KG1 (cell line): Measurements from ENCODE around the gene OGFOD3.
"Not testable (repeated sequence)": the region's sequence is repeated elsewhere in the genome, so short reads cannot be mapped to it uniquely, and the experiment has no call there.

Source experiments
- DNase-seq: peaks from one replicate; lab custom pipeline; 2025; lab: John Stamatoyannopoulos, UW

Gene OGFOD3

DNA sequence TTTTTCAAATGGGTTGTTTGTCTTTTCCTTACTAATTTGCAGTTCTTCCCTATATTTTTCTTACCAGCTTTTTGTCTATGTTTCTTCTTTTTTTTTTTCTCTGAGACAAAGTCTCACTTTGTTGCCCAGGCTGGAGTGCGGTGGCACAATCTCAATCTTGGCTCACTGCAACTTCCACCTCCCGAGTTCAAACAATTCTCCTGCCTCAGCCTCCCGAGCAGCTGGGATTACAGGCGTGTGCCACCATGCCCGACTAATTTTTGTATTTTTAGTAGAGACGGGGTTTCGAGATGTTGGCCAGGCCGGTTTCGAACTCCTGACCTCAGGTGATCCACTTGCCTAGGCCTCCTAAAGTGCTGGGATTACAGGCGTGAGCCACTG lies 45.3 kb downstream of the OGFOD3 start:
- DNase-seq = not testable (repeated sequence)

DNA sequence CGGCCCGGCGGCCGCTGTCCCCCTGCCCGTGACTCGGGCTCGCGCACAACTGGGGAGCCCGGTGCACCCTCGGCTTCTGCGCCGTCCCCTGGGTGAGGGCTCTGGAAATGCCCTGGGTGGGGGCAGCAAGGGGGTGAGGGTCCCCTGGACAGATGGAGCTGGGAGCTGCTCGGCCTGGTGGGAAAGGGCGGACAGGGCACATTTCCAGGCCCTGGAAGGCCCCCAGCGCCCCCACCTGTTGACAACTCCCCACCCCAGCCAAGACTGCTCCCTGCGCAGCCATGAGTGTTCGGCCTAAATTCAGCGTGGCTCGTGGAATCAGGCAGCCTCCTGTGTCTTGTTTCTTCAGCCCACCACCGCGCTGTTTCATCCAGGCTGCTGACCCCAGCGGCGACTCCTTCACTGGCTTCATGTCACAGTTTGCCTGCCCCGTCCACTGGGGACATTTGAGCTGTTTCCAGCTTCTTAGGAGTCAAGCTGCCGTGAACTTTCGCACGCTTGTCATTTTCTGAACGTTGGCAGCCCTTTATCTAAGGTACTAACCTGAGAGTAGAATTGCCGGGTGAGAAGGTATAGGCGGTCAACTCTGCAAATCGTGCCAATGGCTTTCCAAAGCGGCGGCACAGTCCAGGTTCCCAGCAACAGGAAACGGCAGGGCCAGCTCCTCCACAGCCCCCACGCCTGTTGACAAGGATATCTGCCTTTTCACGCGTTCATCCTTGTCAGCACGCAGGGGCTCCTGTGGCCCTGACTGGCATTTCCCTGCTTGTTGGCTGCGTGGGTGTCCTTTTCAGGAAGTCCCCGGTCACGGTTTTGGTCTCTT lies 45.9 kb downstream of the OGFOD3 start:
- DNase-seq = no peak

DNA sequence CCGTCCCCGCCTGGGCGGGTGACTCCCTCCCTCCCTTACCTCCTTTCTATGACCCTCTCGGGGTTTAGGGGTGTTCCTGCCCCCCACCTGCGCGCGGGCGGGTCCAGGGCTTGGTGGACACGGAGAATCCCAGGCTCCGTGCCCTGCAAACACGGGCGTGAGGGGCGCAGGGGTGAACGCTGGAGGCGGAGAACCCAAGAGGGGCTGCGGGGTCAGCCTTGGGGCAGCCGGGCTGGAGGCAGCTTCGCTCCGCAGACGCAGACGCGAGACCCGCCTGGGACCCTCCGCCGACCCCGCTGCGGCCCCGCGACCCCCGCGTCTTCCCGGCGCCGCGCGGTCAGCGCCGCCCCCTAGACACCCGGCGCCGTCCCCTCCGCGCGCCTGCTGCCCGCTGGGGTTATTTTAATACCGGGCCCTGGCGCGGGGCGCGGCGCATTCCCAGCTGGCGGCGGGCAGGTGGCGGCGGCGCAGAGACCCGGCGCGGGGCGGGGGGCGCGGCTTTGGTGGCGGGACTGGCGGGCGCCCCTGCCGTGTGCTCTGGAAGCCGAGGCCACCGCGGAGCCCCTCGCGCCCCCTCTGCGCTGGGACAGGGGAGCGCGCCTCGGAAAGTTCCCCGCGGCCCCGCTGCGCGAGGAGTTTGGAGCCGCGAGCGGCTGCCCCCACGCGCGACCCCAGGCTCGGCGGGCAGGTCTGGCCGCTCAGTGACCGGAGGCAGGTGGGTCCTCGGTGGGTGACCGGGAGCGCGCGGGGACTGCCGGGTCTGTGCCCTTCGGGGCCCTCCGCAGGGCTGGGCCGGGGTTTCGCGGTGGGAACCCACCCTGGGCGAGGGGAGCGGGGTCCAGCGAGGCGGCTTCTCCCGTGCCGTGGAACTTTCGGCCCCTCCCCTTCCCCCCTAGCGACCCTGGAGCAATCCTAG lies 46.8 kb downstream of the OGFOD3 start, which contains the start of gene UTS2R:
UTS2R (plus strand) TSS at position 433 of the 916 bp plus-strand sequence. CDS start 2,560 bp downstream, outside the sequence.
- DNase-seq = no peak

DNA sequence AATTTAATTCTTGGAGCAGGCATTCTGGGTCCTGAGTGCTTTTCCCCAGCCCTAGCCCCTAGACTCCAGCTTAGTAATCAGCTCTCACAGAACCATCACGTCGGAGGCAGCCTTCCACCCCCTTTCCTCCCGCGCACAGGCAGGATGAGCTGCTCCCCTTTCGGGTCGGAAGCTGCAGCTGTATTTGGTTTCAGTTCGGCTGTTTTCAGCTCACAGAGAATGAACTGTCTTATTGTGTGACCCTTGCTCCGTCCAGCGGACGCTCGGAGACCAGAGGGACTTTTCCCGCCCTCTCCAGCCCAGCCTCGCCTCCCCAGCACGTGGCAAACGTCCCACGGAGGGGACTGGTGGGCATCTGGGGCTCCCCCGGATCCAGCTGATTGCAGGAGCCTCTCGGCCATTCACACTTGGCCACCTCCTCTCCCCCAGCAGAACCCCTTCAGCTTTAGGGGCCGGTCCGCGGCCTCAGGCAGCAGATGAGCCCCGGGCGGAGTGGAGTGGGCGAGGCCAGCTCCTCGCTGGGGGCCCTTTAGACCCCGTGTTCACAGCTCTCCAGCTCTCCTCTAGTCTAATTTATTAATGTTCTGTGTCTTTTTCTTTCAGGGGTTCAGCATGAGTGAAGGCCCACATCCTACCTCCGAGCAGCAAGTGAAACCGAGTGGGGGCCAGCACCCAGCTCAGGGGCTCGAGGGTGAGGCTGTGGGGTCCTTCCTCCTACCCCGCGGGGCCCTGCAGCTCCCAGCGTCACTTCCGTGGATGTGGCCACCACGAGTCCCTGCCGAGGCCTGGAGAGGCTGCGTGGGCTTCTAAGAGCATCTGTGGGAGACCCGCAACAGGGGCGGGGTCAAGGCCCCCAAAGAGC lies 47.7 kb downstream of the OGFOD3 start:
- DNase-seq = no peak

DNA sequence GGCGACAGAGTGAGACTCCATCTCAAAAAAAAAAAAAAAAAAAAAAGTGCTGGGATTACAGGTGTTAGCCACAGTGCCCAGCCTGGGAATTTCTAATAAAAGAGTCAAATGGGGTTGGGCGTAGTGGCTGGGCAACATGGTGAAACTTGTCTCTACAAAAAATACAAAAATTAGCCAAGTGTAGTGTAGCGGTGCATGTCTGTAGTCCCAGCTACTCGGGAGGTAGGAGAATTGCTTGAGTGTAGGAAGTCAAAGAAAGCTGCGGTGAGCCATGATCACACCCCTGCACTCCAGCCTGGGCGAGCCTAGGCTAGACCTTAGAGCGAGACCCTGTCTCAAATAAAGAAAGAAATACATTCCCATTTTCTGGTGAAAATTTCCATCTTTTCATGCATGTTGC lies 49.2 kb downstream of the OGFOD3 start:
- DNase-seq = no peak

DNA sequence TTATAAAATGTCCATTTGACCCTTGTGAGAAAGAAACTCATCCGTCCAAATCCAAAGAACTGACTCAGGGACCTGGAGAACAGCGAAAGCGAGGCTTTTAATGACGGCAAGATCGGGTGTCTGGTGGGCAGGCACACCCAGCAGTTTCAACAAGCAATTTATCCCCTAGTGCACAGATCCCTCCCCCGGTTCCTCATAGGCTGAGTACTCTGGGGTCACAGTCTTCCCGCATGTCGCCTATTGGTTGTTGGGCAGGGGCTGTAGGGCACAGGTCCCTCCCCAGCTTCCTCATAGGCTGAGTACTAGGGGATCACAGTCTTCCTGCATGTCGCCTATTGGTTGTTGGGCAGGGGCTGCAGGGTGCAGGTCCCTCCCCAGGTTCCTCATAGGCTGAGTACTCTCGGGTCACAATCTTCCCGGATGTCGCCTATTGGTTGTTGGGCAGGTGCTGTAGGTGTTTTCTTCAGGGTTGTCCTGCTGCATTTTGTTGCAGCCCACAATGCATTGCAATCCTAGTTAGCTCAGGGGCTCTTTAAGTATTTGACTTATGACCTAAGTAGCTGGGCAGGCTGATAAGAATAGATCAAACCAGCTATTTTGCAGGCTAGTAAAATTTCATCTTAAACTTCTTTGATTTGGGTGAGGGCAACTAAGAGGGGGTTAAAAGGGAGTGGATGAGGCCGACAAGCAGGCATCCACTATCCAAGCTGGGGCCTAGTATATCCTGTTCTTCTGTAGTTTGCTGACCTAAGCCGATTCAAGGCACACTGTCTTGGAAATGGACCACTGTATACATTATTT lies 50.5 kb downstream of the OGFOD3 start:
- DNase-seq = no peak

DNA sequence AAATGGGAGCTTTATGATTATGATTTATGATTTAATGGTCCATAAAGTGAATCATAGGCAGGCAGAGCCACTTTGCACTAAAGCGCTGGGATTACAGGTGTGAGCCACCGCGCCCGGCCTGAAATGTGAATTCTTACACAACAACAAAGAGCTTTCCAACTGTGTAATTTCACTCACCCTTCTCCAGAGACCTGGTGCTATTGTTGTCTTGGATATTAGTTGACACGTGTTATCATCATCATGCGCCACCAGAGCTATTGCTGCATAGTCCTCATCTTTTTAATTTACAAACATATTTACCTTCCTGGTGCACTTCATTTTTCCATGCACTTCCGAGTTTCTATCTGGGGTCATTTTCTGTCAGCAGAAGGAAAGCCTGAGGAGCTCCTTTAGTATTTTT lies 51.6 kb downstream of the OGFOD3 start:
- no peak for DNase-seq

DNA sequence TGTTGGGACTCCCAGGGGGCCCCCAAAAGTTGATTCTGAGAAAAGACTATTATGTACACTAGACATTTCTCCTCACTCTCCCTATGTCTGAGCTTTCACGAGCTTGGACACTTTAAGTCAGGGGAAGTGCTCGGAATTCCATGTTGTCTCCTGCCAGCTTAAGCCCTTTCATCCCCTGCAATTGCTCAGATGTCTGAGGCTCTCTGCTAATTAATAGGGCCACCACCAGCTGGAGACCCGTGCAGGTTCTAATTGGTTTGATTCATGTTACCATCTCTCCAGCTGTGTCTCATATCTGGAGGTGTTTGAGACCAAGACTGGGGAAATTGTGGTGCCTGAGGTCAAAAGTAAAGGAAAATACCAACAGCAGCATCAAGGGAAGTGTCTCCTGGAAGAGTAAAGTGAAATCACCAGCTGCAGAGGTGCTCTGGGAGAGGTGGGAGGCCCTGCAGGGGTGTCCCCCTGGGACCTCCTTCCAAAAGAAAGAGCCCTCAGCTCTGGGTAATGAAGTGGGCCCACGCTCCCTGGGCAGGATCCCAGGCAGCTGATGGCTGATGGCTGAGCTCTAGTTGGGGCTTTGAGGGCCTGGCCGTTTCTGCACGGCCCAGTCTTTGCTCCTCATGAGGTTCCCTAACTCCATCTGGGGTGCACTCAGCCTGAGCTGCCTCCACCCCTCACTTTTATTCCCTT lies 52.6 kb downstream of the OGFOD3 start:
- no peak for DNase-seq

DNA sequence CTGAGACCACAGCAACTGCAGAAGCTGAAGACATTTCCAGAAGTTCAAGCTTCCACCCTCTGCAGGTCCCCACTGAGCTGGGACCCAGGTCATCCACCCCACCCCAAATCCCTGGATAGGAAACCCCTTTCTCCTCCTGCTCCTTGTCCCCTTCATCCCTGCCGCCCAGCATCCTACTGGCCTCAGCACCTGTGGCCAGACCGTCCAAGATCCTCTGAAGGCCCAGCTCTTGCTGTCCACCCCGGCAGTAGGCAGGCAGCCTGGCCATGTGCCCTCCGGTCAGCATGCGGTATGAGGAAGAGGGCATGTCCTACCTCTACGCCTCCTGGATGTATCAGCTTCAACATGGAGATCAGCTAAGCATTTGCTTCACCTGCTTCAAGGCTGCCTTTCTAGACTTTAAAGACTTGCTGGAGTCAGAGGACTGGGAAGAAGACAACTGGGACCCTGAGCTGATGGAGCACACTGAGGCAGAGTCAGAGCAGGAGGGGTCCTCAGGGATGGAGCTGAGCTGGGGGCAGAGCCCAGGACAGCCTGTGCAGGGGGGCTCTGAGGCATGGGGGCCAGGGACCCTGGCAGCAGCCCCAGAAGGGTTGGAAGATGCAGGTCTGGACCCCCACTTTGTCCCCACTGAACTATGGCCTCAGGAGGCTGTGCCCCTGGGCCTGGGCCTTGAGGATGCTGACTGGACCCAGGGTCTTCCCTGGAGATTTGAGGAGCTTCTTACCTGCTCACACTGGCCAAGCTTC lies 56.3 kb downstream of the OGFOD3 start:
- no peak for DNase-seq

DNA sequence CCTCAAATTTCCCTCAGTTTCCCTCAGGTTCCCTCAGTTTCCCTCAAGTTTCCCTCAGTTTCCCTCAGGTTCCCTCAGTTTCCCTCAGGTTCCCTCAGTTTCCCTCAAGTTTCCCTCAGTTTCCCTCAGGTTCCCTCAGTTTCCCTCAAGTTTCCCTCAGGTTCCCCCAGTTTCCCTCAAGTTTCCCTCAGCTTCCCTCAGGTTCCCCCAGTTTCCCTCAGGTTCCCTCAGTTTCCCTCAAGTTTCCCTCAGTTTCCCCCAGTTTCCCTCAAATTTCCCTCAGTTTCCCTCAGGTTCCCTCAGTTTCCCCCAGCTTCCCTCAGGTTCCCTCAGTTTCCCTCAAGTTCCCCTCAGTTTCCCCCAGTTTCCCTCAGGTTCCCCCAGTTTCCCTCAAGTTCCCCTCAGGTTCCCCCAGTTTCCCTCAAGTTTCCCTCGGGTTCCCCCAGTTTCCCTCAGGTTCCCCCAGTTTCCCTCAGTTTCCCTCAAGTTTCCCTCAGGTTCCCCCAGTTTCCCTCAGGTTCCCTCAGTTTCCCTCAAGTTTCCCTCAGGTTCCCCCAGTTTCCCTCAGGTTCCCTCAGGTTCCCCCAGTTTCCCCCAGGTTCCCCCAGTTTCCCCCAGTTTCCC lies 58.8 kb downstream of the OGFOD3 start:
- not testable (repeated sequence) for DNase-seq

DNA sequence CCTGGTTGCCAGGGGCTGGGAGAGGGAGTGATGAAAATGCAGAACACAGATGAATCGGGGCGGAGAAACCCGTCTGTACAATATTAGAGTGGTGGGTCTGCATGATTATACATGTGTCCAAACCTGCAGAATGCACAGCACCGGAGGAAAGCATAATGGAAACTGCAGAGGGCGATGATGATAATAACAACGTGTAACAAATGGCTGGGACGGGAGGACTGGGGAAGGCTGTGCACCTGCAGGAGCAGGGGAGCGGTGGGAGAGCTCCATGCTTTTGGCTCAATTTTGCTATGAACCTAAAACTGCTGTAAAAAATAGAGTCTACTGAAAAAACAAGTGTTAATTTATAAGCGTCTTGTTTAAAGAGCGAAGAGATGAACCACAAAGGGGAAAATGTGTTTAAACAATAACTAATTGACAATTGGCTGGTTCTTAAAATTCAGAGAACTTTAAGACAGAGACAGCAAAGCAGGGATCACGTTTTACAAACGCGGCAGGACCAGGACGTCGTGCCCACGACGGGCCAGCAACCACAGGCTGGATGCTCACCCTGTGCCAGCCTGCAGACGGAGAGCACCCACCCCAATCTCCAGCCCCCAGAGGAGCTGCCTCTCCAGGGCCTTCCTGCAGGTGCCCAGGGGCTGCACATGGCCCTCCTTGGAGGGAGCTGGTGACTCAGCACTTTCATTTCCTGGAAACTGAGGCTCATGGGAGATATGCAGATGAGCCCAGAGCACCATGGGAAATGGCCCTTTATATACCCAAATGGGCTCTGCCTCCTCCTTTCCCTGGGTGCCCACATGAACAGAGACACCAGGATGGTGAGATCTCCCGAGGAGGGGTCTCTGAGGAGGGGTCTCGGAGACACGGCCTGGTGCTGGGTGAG lies 59.7 kb downstream of the OGFOD3 start, which contains the start of gene TEX19:
TEX19 (plus strand) TSS at position 783 of the 886 bp plus-strand sequence. CDS start 2,904 bp downstream, outside the sequence.
- no peak for DNase-seq

DNA sequence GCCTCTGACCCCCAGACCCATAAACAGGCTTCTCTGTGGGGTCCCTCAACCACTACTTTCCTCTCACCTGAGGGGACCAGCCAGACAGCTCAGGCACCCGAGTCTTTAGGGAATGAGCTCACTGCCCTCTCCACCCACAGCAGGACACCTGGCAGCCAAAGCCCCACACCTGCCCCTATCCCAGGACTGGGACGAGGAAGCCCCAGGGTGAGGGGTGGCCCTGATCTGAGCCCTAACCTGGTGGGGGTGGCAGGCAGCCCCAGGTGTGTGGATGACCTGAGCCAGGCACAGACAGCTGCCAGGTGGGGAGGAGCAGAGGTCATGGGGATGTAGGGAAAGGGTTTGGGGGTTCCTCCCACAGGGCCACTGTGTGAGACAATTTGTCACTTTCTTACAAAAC lies 61.0 kb downstream of the OGFOD3 start:
- DNase-seq = no peak

DNA sequence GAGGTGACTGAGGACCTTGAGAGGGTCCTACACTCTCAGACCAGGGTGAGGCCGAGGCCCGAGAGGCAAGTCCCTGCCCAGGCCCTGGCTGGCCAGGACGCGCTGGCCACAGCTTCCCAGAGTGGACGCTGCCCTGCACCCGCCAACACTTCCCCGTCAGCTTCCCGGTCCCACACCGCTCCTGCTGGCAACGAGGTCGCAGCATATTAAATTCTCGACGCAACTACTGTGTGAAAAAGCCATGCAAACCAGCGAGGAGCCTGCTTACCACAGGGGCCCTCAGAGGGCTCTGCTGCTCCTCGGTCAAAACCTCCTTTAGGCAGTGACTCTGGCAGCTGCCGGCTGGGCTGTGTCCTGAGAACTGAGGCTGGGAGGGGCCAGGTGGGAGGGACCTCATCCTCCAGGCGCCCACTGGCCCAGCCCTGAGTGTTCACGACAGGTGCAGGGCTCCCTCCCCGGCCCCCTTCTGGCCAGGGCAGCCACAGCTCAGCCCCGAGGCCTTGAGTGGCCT lies 61.5 kb downstream of the OGFOD3 start:
- no peak for DNase-seq

DNA sequence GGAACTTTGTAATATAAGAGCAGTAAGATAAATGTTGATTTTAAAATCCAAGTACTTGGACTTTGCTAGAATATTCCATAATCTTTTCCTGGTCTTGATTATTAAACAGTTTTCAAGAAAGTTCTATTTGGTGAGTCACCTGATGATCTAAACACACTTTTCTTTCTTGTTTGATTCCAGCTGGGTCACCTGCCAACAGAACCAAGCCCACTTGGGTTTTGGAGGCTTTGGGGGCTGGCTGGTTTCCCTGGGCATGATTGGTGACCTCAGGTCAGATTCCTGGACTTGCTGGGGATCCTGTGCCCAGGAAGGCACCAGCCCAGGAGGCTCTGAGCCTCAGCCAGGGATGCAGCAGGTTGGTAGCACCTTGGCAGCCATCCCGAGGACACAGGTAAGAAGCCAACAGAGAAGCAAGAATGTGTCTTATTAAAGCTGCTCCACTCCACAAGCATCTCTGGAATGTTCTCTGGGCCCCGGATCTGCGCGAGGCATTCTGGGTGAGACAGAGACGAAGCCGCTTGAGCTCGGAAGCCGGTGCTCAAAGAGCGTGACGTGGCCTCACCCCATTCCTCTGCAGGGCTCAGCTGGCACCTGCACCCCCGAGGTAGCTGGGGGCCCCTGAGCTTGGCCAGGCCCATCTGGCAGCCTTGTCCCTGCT lies 62.5 kb downstream of the OGFOD3 start:
- no peak for DNase-seq

DNA sequence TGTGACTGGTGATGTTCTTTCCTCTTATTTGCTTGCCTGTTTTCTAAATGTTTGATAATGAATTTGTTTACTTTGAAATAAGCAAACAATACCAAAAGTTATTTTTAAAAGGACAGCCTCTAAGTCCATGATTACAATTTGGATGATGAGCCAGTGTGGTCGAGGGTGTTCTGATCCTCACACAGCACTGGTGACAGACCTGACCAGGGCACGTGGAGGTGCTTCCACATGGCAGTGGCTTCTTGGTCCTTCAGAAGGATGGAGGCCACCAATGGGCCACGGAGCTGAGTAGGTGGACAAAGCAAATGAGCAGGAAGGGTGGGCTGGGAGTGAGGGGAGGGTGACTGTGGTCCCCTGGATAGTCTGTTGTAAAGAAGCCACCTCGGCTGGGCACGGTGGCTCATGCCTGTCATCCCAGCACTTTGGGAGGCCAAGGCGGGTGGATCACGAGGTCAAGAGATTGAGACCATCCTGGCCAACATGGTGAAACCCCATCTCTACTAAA lies 63.5 kb downstream of the OGFOD3 start:
- no peak for DNase-seq

DNA sequence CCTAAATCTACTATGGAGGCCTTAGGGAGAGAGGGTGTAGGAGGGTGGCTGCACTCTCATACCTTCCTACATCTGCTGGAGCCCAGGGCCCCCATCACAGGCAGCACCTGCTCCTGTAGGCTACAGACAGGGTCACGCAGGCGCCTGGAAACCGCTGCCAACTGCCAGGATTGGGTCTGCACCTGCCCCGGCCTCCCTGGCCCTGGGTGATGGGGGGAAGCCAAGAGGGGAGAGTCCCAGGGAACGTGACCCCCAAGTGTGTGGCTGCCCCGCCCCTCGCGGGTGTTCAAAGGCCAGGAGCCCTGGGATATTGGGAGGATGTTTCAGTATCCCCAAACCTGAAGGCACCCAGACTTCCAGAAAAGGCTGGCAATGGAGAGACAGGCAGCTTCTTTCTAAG lies 64.9 kb downstream of the OGFOD3 start:
- no peak for DNase-seq
